H1 (cell line): ENCODE measurements around the gene EHD4. TPM values are rescaled to one million over a fixed set of nuclear protein-coding genes. Genes with fewer than 3 reads are reported as not detected.

ENCODE experiments used
- CHD7 ChIP-seq: fragments of 300-600 bp; sonication (generic); IDR thresholded peaks from 2 replicates; pipeline ENCODE4 v1.7.1; 2012; ENCODE audit warnings: low read length, moderate library complexity, mild to moderate bottlenecking, inconsistent platforms; ENCODE audit not compliant: insufficient replicate concordance
- SP4 ChIP-seq: IDR thresholded peaks from 2 replicates; pipeline ENCODE4 v1.6.1; 2012; ENCODE audit warnings: low read length, inconsistent platforms
- TAF7 ChIP-seq: optimal IDR thresholded peaks from 2 replicates; pipeline ENCODE3; 2011; ENCODE audit warnings: low read depth, mild to moderate bottlenecking, inconsistent platforms, low read length, moderate library complexity, borderline replicate concordance
- polyA plus RNA-seq, 7 experiments: library from polyadenylated mRNA; depleted of rRNA in 3 of 7; stranded (reverse) in 5 of 7; unstranded in 2 of 7; fragments of >200 nt in 5 of 7; fragments of 200-250 nt in 2 of 7; gene quantifications; 1 replicate in 5 of 7; 2 replicates in 1 of 7; 4 replicates in 1 of 7; pipeline versions ENCODE4 v1.2.1 to v1.2.3, GENCODE V29; 2011 to 2013; ENCODE audit warnings: missing spikeins in 2 of 7, mixed read lengths in 2 of 7
- total RNA-seq: library from RNA; stranded (reverse); fragmentation: NEBNext Ultra II Directional; extraction: Animal tissue kit (Norgen Biotek cat#: 25700); gene quantifications from 2 replicates; pipeline ENCODE4 v1.2.1, GENCODE V29; 2021

The EHD4 gene
- total and polyA plus RNA-seq, 2 of the 8 experiments (the other 6 are each of a cell fraction or from before 2014, with no cell fraction given) = 17.5 to 24.5 TPM

GRCh38 chr15:41856262-41856661 is 116.1 kb downstream of the EHD4 start (continued):
- no peak for TF ChIP-seq CHD7
- no peak for TF ChIP-seq TAF7
- TF ChIP-seq SP4 = no peak
